ENCODE measurements around the gene MAPKAPK2. TPM values are rescaled to one million over a fixed set of nuclear protein-coding genes. Genes with fewer than 3 reads are reported as not detected.

Gene MAPKAPK2
- total RNA-seq, 1 donor from 2014 or later = 87.9 TPM

DNA sequence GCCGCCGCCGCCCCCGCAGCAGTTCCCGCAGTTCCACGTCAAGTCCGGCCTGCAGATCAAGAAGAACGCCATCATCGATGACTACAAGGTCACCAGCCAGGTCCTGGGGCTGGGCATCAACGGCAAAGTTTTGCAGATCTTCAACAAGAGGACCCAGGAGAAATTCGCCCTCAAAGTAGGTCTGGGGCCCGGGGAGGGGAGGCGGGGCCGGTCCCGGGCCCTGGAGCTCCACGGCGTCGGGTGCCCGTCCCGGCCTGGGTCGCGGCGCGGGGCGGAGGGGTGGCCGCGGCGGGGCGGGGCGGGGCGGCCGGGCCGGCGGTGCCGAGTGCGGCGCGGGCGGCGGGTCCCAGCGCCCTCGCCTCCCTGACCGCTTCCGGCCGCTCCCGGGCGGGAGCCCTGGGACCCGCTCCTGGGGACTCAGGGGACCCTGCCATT is 646 bp downstream of the MAPKAPK2 start:
- Mint-ChIP-seq H3K4me3 (ENCODE audit: unreplicated experiment) (peak overlapping the region; percentile 92), H3K4me1 (ENCODE audit: low read depth) (peaks cover 47% of the 10 kb centered on the region), H3K27ac (ENCODE audit: unreplicated experiment) (peak overlapping the region; percentile 98), H3K27me3 (ENCODE audit: low read depth) (peaks cover 7% of the 10 kb centered on the region), H3K36me3 (ENCODE audit: low read depth) (no peaks in the 10 kb centered on the region), H3K9me3 (ENCODE audit: low read depth) (no peaks in the 10 kb centered on the region)
- DNase-seq (ENCODE audit: low spot score) = no peak
- TF ChIP-seq, protein P1, sequence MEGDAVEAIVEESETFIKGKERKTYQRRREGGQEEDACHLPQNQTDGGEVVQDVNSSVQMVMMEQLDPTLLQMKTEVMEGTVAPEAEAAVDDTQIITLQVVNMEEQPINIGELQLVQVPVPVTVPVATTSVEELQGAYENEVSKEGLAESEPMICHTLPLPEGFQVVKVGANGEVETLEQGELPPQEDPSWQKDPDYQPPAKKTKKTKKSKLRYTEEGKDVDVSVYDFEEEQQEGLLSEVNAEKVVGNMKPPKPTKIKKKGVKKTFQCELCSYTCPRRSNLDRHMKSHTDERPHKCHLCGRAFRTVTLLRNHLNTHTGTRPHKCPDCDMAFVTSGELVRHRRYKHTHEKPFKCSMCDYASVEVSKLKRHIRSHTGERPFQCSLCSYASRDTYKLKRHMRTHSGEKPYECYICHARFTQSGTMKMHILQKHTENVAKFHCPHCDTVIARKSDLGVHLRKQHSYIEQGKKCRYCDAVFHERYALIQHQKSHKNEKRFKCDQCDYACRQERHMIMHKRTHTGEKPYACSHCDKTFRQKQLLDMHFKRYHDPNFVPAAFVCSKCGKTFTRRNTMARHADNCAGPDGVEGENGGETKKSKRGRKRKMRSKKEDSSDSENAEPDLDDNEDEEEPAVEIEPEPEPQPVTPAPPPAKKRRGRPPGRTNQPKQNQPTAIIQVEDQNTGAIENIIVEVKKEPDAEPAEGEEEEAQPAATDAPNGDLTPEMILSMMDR (IDR thresholded peaks at IDR 0.05) = no peak

DNA sequence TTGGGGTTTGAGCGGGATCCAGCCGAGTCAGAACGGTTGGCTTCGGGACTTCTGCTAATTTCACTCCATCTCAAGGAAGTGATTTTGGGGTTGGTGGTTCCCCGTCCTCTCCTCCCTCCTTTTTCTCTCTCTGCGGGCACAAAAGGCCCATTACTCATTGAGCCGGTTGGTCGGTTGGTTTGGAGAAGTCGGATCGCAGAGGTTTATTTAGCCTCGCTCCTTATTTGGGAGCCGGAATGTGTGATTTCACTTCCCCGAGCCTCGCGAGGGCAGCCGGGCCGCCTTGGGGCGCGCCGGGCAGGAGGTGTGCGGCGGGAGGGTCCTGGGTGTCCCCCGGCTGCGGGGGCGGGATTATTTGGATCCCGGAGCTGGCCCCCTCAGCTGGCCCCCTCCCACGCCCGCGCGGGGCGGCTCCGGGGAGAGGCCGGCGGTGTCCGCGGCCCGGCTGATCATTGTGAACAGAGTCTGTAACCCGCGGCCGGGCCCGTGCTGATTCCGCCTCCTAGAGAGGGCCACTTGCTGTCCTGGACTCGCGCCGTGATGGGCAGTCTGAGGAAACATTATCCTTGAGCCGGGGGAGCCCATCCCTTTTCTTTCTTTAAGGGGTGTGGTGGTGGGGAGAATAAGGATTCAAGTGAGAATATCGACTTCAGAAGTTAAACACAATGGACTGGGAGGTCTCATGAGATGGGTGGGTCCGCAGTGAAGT is 1.2 kb downstream of the MAPKAPK2 start:
- Mint-ChIP-seq H3K27ac (ENCODE audit: unreplicated experiment) (peak overlapping the region; percentile 98), H3K27me3 (ENCODE audit: low read depth) (peaks cover 7% of the 10 kb centered on the region), H3K4me1 (ENCODE audit: low read depth) (peaks cover 51% of the 10 kb centered on the region), H3K4me3 (ENCODE audit: unreplicated experiment) (peak overlapping the region; percentile 92), H3K36me3 (ENCODE audit: low read depth) (no peaks in the 10 kb centered on the region), H3K9me3 (ENCODE audit: low read depth) (no peaks in the 10 kb centered on the region)
- no peak for DNase-seq (ENCODE audit: low spot score)
- TF ChIP-seq, protein P1 (IDR thresholded peaks at IDR 0.05) = no peak

DNA sequence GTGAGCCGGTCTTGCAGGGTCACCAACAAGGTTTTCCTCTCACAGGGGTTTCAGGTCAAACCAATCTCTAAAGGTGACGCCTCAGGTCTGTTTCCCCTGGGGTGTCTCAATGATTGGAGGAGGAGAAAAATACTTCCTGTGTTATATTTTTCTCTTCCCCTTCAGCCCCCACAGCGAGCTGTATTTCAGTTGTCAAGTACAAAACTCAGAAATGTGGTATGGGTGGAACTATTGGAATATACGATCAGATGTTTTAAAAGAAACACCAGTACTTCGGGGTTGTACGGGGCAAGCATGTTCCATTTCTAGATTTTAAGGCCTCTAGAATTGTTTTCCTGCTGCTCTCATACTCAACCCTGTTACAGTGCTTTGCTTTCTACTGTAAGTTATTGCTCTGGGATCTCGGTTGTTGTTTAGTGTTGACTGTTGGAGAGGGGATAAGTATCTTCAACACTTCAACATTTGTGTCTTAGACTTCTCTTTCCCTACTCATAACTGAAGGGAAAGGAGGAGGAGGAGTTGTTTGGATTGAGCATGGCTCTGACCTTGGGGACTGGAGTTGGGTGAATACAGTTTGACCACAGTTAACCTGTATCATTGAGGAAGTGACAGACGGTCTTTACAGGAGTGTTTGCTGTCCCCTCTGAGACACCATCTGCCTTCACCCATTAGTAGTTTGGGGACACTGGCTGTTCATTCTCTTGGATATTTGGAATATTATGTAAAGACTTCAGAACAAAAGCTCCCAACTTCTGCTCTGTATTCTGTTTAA is 2.0 kb downstream of the MAPKAPK2 start:
- TF ChIP-seq, protein P1 (IDR thresholded peaks at IDR 0.05) = no peak
- Mint-ChIP-seq H3K27me3 (ENCODE audit: low read depth) (peaks cover 6% of the 10 kb centered on the region), H3K36me3 (ENCODE audit: low read depth) (no peaks in the 10 kb centered on the region), H3K4me1 (ENCODE audit: low read depth) (peaks cover 58% of the 10 kb centered on the region), H3K27ac (ENCODE audit: unreplicated experiment) (peak overlapping the region; percentile 98), H3K9me3 (ENCODE audit: low read depth) (no peaks in the 10 kb centered on the region), H3K4me3 (ENCODE audit: unreplicated experiment) (peak overlapping the region; percentile 92)
- DNase-seq (ENCODE audit: low spot score) = no peak

DNA sequence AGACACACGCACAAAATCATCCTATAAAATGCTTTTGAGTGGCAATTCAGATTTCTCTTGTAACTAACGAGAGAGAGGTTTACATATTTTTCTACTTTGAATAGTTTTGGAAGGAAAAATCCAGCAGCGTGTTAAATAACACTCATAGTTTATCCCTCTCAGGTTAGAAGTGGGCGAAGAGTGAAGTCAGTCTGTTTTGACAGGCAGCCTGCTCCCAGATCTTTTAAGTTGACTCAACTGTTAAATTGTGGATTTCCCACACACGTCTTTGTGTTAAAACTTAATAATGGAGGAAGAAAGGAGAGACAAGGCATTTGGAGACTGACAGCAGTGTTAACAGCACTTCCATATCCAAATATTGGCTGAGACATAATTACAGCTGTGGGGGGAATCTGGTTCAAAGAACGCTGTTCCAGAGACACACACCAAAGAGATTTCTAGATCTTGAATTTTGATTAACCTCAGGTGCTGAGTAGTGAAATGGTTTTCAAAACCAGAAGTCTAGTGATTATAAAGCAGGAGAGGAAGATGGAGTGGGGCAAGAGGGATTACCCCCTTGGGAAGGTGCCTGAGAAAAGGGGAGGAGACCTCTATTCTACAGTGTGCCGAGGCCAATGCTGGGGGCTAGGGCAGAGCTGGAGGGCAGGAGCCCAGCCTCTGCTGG is 2.7 kb downstream of the MAPKAPK2 start:
- peak overlapping the region; percentile 92 for H3K4me3 Mint-ChIP-seq (ENCODE audit: unreplicated experiment)
- TF ChIP-seq, protein P1 (IDR thresholded peaks at IDR 0.05) = no peak
- H3K36me3 Mint-ChIP-seq (ENCODE audit: low read depth) = no peaks in the 10 kb centered on the region
- peaks cover 65% of the 10 kb centered on the region for H3K4me1 Mint-ChIP-seq (ENCODE audit: low read depth)
- DNase-seq (ENCODE audit: low spot score) = no peak
- peaks cover 4% of the 10 kb centered on the region for H3K27me3 Mint-ChIP-seq (ENCODE audit: low read depth)
- peak overlapping the region; percentile 98 for H3K27ac Mint-ChIP-seq (ENCODE audit: unreplicated experiment)
- no peaks in the 10 kb centered on the region for H3K9me3 Mint-ChIP-seq (ENCODE audit: low read depth)

DNA sequence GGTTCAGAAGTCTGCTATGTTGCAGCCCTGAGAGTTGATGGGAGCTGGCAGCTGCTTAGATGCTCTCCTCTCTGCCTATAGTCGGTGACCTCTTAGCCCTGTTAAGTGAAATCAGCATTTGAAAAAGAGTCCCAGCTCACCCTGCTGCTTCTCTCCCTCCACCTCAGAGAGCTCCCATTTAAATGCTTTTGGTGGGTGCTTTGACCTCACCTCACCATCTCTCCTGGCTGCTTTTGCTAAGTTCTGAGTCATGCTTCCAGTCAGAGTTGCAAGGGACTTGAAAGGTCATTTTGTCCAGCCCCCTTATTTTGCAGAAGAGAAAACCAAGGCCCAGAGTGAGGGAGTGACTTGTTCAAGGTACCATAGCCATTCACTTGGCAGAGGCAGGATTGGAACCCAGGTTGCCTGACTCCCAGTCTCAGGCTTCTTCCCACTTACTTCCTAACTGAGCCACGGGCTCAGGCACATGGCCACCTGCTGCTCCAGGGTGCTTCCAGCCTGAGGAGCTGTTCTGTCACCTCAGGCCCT is 3.3 kb downstream of the MAPKAPK2 start:
- Mint-ChIP-seq H3K9me3 (ENCODE audit: low read depth) (no peaks in the 10 kb centered on the region), H3K36me3 (ENCODE audit: low read depth) (no peaks in the 10 kb centered on the region), H3K4me3 (ENCODE audit: unreplicated experiment) (peak overlapping the region; percentile 92), H3K27ac (ENCODE audit: unreplicated experiment) (peak overlapping the region; percentile 79), H3K4me1 (ENCODE audit: low read depth) (peaks cover 71% of the 10 kb centered on the region), H3K27me3 (ENCODE audit: low read depth) (peaks cover 2% of the 10 kb centered on the region)
- TF ChIP-seq, protein P1 (IDR thresholded peaks at IDR 0.05) = no peak
- no peak for DNase-seq (ENCODE audit: low spot score)

All from chondrocyte (in vitro differentiated cells).